HCT116 (cell line): Measurements from ENCODE around the gene PLEK. TPM values are rescaled to one million over a fixed set of nuclear protein-coding genes. Genes with fewer than 3 reads are reported as not detected.

Experiments
- ATAC-seq: fragments of 200-7000 bp; cut with Tn5 transposase; 2 replicates; pipeline ENCODE4 v1.9.1; 2020; ENCODE audit warnings: mild to moderate bottlenecking, moderate library complexity
- BruUV-seq: library from RNA; stranded (reverse); fragments of 400-500 nt; replicated peaks from 2 replicates; lab custom pipeline; 2021; lab: Mats Ljungman, UMichigan
- CTCF ChIA-PET: fragments of 300-600 bp; sonication (Branson Sonifier 250); formaldehyde crosslinking; loops from one replicate; lab custom pipeline; 2021; ENCODE audit warnings: antibody characterized with exemption; lab: Charles Lee
- POLR2A ChIA-PET: fragments of 300-600, 350-600 bp; sonication (Branson Sonifier 250); formaldehyde crosslinking; loops from one replicate; lab custom pipeline; 2021; ENCODE audit warnings: antibody characterized with exemption; lab: Charles Lee
- RAD21 ChIA-PET, 2 experiments: fragments of 300-600 bp; sonication (Branson Sonifier 250); formaldehyde crosslinking; loops; one replicate each; lab custom pipeline; 2023; ENCODE audit warnings: low total read pairs in 2 of 2; ENCODE audit not compliant: uncharacterized antibody in 2 of 2, unreplicated experiment in 2 of 2, low non-redundant PET in 1 of 2; lab: Charles Lee
- DNase-seq: peaks from one replicate; pipeline ENCODE4 v3.0.0-alpha.2; 2010; ENCODE audit warnings: low read depth, low spot score
- H2AFZ ChIP-seq: fragments of 200-600 bp; shearing (Covaris generic), sonication (generic); 2 replicates; pipeline ENCODE4 v1.6.1; 2017; ENCODE audit warnings: low read depth, mixed run types, mixed read lengths, antibody characterized with exemption, low read length; ENCODE audit not compliant: poor library complexity, severe bottlenecking
- H3K27ac ChIP-seq: 2 replicates; pipeline ENCODE4 v1.5.1; 2012; ENCODE audit warnings: low read depth, low read length
- H3K27me3 ChIP-seq: fragments of 200-600 bp; sonication (generic); 2 replicates; pipeline ENCODE4 v1.6.1; 2016; ENCODE audit warnings: mixed run types, low read length, mixed read lengths; ENCODE audit not compliant: insufficient read depth
- H3K36me3 ChIP-seq, 2 experiments: fragments of 200-500 bp in 1 of 2; fragments of 200-600 bp in 1 of 2; sonication (Bioruptor generic) in 1 of 2; sonication (generic) in 1 of 2; 2 replicates each; pipeline versions ENCODE4 v1.5.1 to v1.6.1; 2014 to 2016; ENCODE audit warnings: low read length in 2 of 2, inconsistent platforms in 1 of 2, mixed read lengths in 1 of 2, mixed run types in 1 of 2; ENCODE audit not compliant: insufficient read depth in 2 of 2, control insufficient read depth in 1 of 2
- H3K4me1 ChIP-seq, 2 experiments: fragments of 200-600 bp in 1 of 2; sonication (generic) in 1 of 2; 2 replicates each; pipeline versions ENCODE4 v1.5.1 to v1.6.1; 2012 to 2017; ENCODE audit warnings: low read length in 2 of 2, inconsistent platforms in 1 of 2, mild to moderate bottlenecking in 1 of 2, mixed read lengths in 1 of 2, mixed run types in 1 of 2, moderate library complexity in 1 of 2; ENCODE audit not compliant: insufficient read depth in 2 of 2, control insufficient read depth in 1 of 2
- H3K4me2 ChIP-seq: fragments of 200-600 bp; sonication (generic); 2 replicates; pipeline ENCODE4 v1.6.1; 2017; ENCODE audit warnings: mixed run types, low read length, mixed read lengths
- H3K4me3 ChIP-seq, 2 experiments: fragments of 200-600 bp in 1 of 2; sonication (generic) in 1 of 2; replicated peaks in 1 of 2; 2 replicates each; pipeline ENCODE4 v1.5.1; 2011 to 2016; ENCODE audit warnings: low read length in 2 of 2, control low read depth in 1 of 2, low read depth in 1 of 2, mild to moderate bottlenecking in 1 of 2, mixed read lengths in 1 of 2, mixed run types in 1 of 2
- H3K79me2 ChIP-seq: fragments of 200-600 bp; sonication (generic); 2 replicates; pipeline ENCODE4 v1.6.1; 2017; ENCODE audit warnings: mild to moderate bottlenecking, mixed run types, low read length, moderate library complexity, mixed read lengths; ENCODE audit not compliant: insufficient read depth
- H3K9ac ChIP-seq: fragments of 200-600 bp; sonication (generic); 2 replicates; pipeline ENCODE4 v1.6.1; 2016; ENCODE audit warnings: low read length, mixed read lengths
- H3K9me2 ChIP-seq: fragments of 200-600 bp; sonication (generic), shearing (Covaris generic); 2 replicates; pipeline ENCODE4 v1.6.1; 2017; ENCODE audit warnings: mixed run types, mild to moderate bottlenecking, moderate library complexity; ENCODE audit not compliant: insufficient read depth
- H3K9me3 ChIP-seq, 2 experiments: fragments of 200-500 bp in 1 of 2; fragments of 200-600 bp in 1 of 2; sonication (Bioruptor generic) in 1 of 2; sonication (generic) in 1 of 2; 2 replicates each; pipeline ENCODE4 v1.6.1; 2014 to 2017; ENCODE audit warnings: low read length in 2 of 2, mixed read lengths in 2 of 2, inconsistent platforms in 1 of 2, low read depth in 1 of 2, mild to moderate bottlenecking in 1 of 2, mixed run types in 1 of 2, moderate library complexity in 1 of 2; ENCODE audit not compliant: control insufficient read depth in 1 of 2, insufficient read depth in 1 of 2
- H4K20me1 ChIP-seq: fragments of 200-600 bp; sonication (generic), shearing (Covaris generic); 2 replicates; pipeline ENCODE4 v1.6.1; 2017; ENCODE audit warnings: mixed run types, mild to moderate bottlenecking, moderate library complexity; ENCODE audit not compliant: insufficient read depth
- ATF3 ChIP-seq: IDR thresholded peaks from 2 replicates; pipeline ENCODE4 v1.6.1; 2012
- CBX3 ChIP-seq: IDR thresholded peaks from 2 replicates; pipeline ENCODE4 v1.6.1; 2012; ENCODE audit warnings: low read depth
- CEBPB ChIP-seq: IDR thresholded peaks from 2 replicates; pipeline ENCODE4 v1.6.1; 2012; ENCODE audit warnings: low read depth
- EGR1 ChIP-seq: IDR thresholded peaks from 2 replicates; pipeline ENCODE4 v1.6.1; 2012; ENCODE audit warnings: low read depth
- ELF1 ChIP-seq: IDR thresholded peaks from 2 replicates; pipeline ENCODE4 v1.6.1; 2012; ENCODE audit warnings: low read depth, borderline replicate concordance
- EZH2 ChIP-seq: fragments of 200-600 bp; sonication (generic); IDR thresholded peaks from 2 replicates; pipeline ENCODE4 v1.6.1; 2017; ENCODE audit warnings: antibody characterized with exemption, mixed run types
- EZH2phosphoT487 ChIP-seq: fragments of 200-600 bp; IDR thresholded peaks from 2 replicates; pipeline ENCODE4 v1.6.1; 2018; ENCODE audit warnings: antibody characterized with exemption, borderline replicate concordance
- FOSL1 ChIP-seq: IDR thresholded peaks from 2 replicates; pipeline ENCODE4 v1.6.1; 2012; ENCODE audit warnings: low read depth
- MAX ChIP-seq: IDR thresholded peaks from 2 replicates; pipeline ENCODE4 v1.6.1; 2012
- POLR2A ChIP-seq: IDR thresholded peaks from 2 replicates; pipeline ENCODE4 v1.7.0; 2011; ENCODE audit warnings: borderline replicate concordance; ENCODE audit not compliant: insufficient read depth, insufficient read length; ENCODE audit errors: extremely low read depth
- POLR2AphosphoS5 ChIP-seq: IDR thresholded peaks from 2 replicates; pipeline ENCODE4 v1.6.1; 2011; ENCODE audit warnings: mild to moderate bottlenecking, low read depth, low read length, moderate library complexity
- REST ChIP-seq: IDR thresholded peaks from 2 replicates; pipeline ENCODE4 v1.6.1; 2012; ENCODE audit warnings: low read depth
- SP1 ChIP-seq: IDR thresholded peaks from 2 replicates; pipeline ENCODE4 v1.6.1; 2012; ENCODE audit warnings: low read depth
- SRF ChIP-seq: IDR thresholded peaks from 2 replicates; pipeline ENCODE4 v1.6.1; 2012; ENCODE audit warnings: low read depth
- YY1 ChIP-seq: IDR thresholded peaks from 2 replicates; pipeline ENCODE4 v1.6.1; 2011; ENCODE audit warnings: low read length, low read depth, moderate library complexity, mild to moderate bottlenecking; ENCODE audit not compliant: insufficient replicate concordance; ENCODE audit errors: extremely low read depth
- ZFX ChIP-seq: fragments of 450-650 bp; IDR thresholded peaks from 2 replicates; pipeline ENCODE4 v1.6.1; 2017
- ZNF274 ChIP-seq: fragments of 200-500 bp; sonication (Bioruptor generic); IDR thresholded peaks from 2 replicates; pipeline ENCODE4 v1.6.1; 2014; ENCODE audit warnings: mild to moderate bottlenecking, low read depth, low read length, inconsistent platforms
- intact Hi-C: fragments of 100-400 bp; cut with micrococcal nuclease; formaldehyde crosslinking; loops from 2 replicates; pipeline ENCODE4 v1.10.0; 2022
- total RNA-seq: library from RNA; stranded (reverse); gene quantifications from one replicate; pipeline ENCODE4 v1.2.1, GENCODE V29; 2021; ENCODE audit not compliant: unreplicated experiment

PLEK gene
- total RNA-seq, 1 experiment from 2014 or later: 0.22 TPM

GRCh38 chr2:68352651-68353391, 12.3 kb upstream of the PLEK start:
- Histone ChIP-seq H3K79me2 (no peaks in the 10 kb centered on the region), H4K20me1 (no peaks in the 10 kb centered on the region), H3K4me2 (no peak overlapping the region), H3K9ac (no peak overlapping the region), H3K27me3 (no peaks in the 10 kb centered on the region), H3K4me3 (no peak overlapping the region), H3K27ac (no peak overlapping the region), H3K4me1 (no peaks in the 10 kb centered on the region), H3K9me3 (no peaks in the 10 kb centered on the region), H2AFZ (no peak overlapping the region), H3K9me2 (no peaks in the 10 kb centered on the region), H3K36me3 (no peaks in the 10 kb centered on the region)
- no peak for DNase-seq
- ChIA-PET RAD21 (interaction anchor here in 1 of 2 experiments (0.7 kb wide), 1 partner anchor 30 kb away, joined by 4 read pairs; no protein-coding TSS in a partner anchor), CTCF (no interaction called here), POLR2A (no interaction called here)
- intact Hi-C loops: no loop called here
- no TSS peak for BruUV-seq
- TF ChIP-seq EGR1 (no peak), CEBPB (no peak), POLR2A (no peak), ZFX (no peak), POLR2AphosphoS5 (no peak)
- ATAC-seq: no peak

- DNase-seq (no peak), ATAC-seq (no peak)
- H2AFZ ChIP-seq: no peak overlapping the region
- no peaks in the 10 kb centered on the region for H3K79me2 ChIP-seq
- H4K20me1 ChIP-seq: no peaks in the 10 kb centered on the region
- H3K4me1 ChIP-seq: peaks cover 0 to 4% of the 10 kb centered on the region in 2 experiments; a peak in 2 of 4 replicates
- no TSS peak for BruUV-seq
- H3K27me3 ChIP-seq: no peaks in the 10 kb centered on the region
- POLR2A ChIA-PET: no interaction called here
- H3K4me2 ChIP-seq: no peak overlapping the region
- intact Hi-C loops: loop anchor here (5.0 kb wide), 1 partner anchor 234 kb away; no protein-coding TSS in a partner anchor
- H3K4me3 ChIP-seq: no peak overlapping the region
- RAD21 ChIA-PET: no interaction called here
- TF ChIP-seq ZNF274 (no peak), EZH2phosphoT487 (no peak), SP1 (no peak), REST (no peak), CBX3 (no peak), POLR2A (no peak), EZH2 (no peak), ELF1 (no peak), FOSL1 (no peak), MAX (no peak), YY1 (no peak), CEBPB (no peak), SRF (no peak), ATF3 (no peak)
- no peaks in the 10 kb centered on the region for H3K9me3 ChIP-seq
- H3K9me2 ChIP-seq: no peaks in the 10 kb centered on the region
- H3K36me3 ChIP-seq: no peaks in the 10 kb centered on the region
- no peak overlapping the region for H3K27ac ChIP-seq
- CTCF ChIA-PET: interaction anchor here (0.5 kb wide), 1 partner anchor 103 kb away, joined by 3 read pairs; no protein-coding TSS in a partner anchor
- no peak overlapping the region for H3K9ac ChIP-seq
These were observed 8.4 kb upstream of the PLEK start for GRCh38 chr2:68356599-68357239.
